ENCODE results near the gene CYP4F22. TPM values are rescaled to one million over a fixed set of nuclear protein-coding genes. Genes with fewer than 3 reads are reported as not detected.

CYP4F22 gene
- total RNA-seq, 1 experiment from 2014 or later, result not detected

DNA sequence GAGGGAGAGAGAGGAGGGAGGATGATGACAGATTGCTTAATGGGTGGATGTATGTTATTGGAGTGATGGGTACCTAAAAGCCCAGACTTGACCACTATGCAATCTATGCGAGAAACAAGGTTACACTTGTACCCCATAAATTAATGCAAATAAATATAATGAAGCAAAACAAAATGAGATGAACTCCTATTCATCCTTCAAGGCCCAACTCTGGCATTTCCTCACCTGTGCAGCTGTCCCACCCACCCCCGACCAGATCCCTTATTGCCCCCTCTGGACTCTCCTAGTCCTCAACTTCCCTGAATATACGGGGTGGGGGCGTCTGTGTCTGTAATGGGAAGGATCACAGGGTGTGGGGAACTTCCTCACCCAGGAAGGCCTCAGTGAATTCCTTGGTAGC is 33.2 kb upstream of the CYP4F22 start:
- no peak overlapping the region for H3K18ac ChIP-seq (ENCODE audit: insufficient read length, low read depth, low read length)
- no CpG with 5 or more reads among the region's 4 CpGs for WGBS (ENCODE audit: extremely low coverage, insufficient read length, low lambda C conversion rate)
- no peaks in the 10 kb centered on the region for H3K4me1 ChIP-seq (ENCODE audit: insufficient read depth, low read length)

More for the DNA sequence above, 33.2 kb upstream of the CYP4F22 start:
- no peak overlapping the region for H2AFZ ChIP-seq (ENCODE audit: low read length)
- no peak overlapping the region for H4K8ac ChIP-seq (replicated peaks; ENCODE audit: insufficient read length, low read depth, low read length)
- H4K91ac ChIP-seq (ENCODE audit: insufficient read length, low read depth, low read length), result no peak overlapping the region
- no peak overlapping the region for H2BK5ac ChIP-seq (ENCODE audit: insufficient read length, low read length)
- no peak overlapping the region for H3K56ac ChIP-seq (ENCODE audit: insufficient read length, low read depth, low read length)
- H2AK5ac ChIP-seq (ENCODE audit: insufficient read length, low read length), result no peak overlapping the region
- H3K27me3 ChIP-seq (ENCODE audit: insufficient read depth, low read length), result no peaks in the 10 kb centered on the region
- H3K23me2 ChIP-seq (ENCODE audit: insufficient read length, low read depth, low read length, poor library complexity, severe bottlenecking), result no peaks in the 10 kb centered on the region
- H3K36me3 Mint-ChIP-seq (ENCODE audit: insufficient read depth in 1 of 3, low read depth in 3 of 3), result peaks cover 1 to 15% (median 9%) of the 10 kb centered on the region in 3 experiments; a peak in 4 of 7 replicates
- H3K27ac ChIP-seq (ENCODE audit: insufficient read length, low read depth, low read length), result no peak overlapping the region
- no peaks in the 10 kb centered on the region for H3K4me1 Mint-ChIP-seq
- peaks cover 21% of the 10 kb centered on the region for H3K27me3 Mint-ChIP-seq (ENCODE audit: low read depth)
- H4K20me1 ChIP-seq (ENCODE audit: control insufficient read depth, insufficient read depth, insufficient read length), result no peaks in the 10 kb centered on the region
- no peak overlapping the region for H3K27ac Mint-ChIP-seq
- H3K4me2 ChIP-seq (ENCODE audit: insufficient read depth, insufficient read length, low read length), result no peak overlapping the region
- no peak for DNase-seq
- no peak overlapping the region for H3K14ac ChIP-seq (ENCODE audit: insufficient read depth, low read length)
- no peak overlapping the region for H3K4ac ChIP-seq (ENCODE audit: low read depth, low read length)
- H2BK15ac ChIP-seq (ENCODE audit: low read depth, low read length), result no peak overlapping the region
- no peaks in the 10 kb centered on the region for H3K79me1 ChIP-seq (ENCODE audit: insufficient read depth, low read depth, low read length, poor library complexity, severe bottlenecking)
- H2BK20ac ChIP-seq (ENCODE audit: low read depth, low read length, poor library complexity, severe bottlenecking), result no peak overlapping the region
- peaks cover 19 to 80% of the 10 kb centered on the region in 2 experiments for H3K9me3 Mint-ChIP-seq
- no peak overlapping the region for H4K5ac ChIP-seq (ENCODE audit: insufficient read length, low read depth, low read length)
- no peak overlapping the region for H3K9ac ChIP-seq (ENCODE audit: extremely low read depth, insufficient read length, low read length)
- H3K79me2 ChIP-seq (ENCODE audit: insufficient read depth, low read length), result no peaks in the 10 kb centered on the region
- H3K4me3 Mint-ChIP-seq, result no peak overlapping the region
- H3K23ac ChIP-seq (ENCODE audit: insufficient read length, low read depth, low read length), result no peak overlapping the region
- H3K9me3 ChIP-seq (ENCODE audit: control insufficient read depth, low read depth, low read length), result peaks cover 10% of the 10 kb centered on the region
- no peak overlapping the region for H2BK120ac ChIP-seq (ENCODE audit: low read depth, low read length, poor library complexity, severe bottlenecking)
- H3T11ph ChIP-seq (ENCODE audit: low read length), result no peak overlapping the region
- TF ChIP-seq CTCF (conservative IDR thresholded peaks at IDR 0.05), result no peak
- no peak overlapping the region for H2BK12ac ChIP-seq (ENCODE audit: insufficient read length, low read depth, low read length)
